PC-3 (cell line): Measurements from ENCODE around the gene FAM43B. TPM values are rescaled to one million over a fixed set of nuclear protein-coding genes. Genes with fewer than 3 reads are reported as not detected.
A peak's percentile ranks its signal among the peaks of the same experiment; 100 is the strongest.
"Not testable (repeated sequence)": the region's sequence is repeated elsewhere in the genome, so short reads cannot be mapped to it uniquely, and the experiment has no call there.

Experiments used
- ATAC-seq: fragments of 200-7000 bp; cut with Tn5 transposase; 2 replicates; pipeline ENCODE4 v1.9.1; 2020; ENCODE audit warnings: mild to moderate bottlenecking, moderate library complexity
- BruUV-seq: library from RNA; stranded (reverse); fragments of 400-500 nt; replicated peaks from 2 replicates; lab custom pipeline; 2021; lab: Mats Ljungman, UMichigan
- CTCF ChIA-PET: fragments of 300-600 bp; sonication (Branson Sonifier 250); formaldehyde crosslinking; loops from one replicate; lab custom pipeline; 2022; ENCODE audit warnings: antibody characterized with exemption; lab: Charles Lee
- POLR2A ChIA-PET: fragments of 300-600 bp; sonication (Branson Sonifier 250); formaldehyde crosslinking; loops from one replicate; lab custom pipeline; 2022; ENCODE audit warnings: antibody characterized with exemption; ENCODE audit not compliant: unreplicated experiment; lab: Charles Lee
- DNase-seq: peaks from one replicate; pipeline ENCODE4 v3.0.0-alpha.2; 2015
- H2AFZ ChIP-seq: fragments of 300-600 bp; sonication (generic); 2 replicates; pipeline ENCODE4 v1.6.0; 2016; ENCODE audit warnings: antibody characterized with exemption, low read length
- H3F3A ChIP-seq: fragments of 300-600 bp; sonication (generic); one replicate; pipeline ENCODE4 v1.6.0; 2017; ENCODE audit warnings: antibody characterized with exemption, low read length, control low read depth, mild to moderate bottlenecking; ENCODE audit not compliant: unreplicated experiment
- H3K27ac ChIP-seq: fragments of 300-600 bp; sonication (generic); 2 replicates; pipeline ENCODE4 v1.5.1; 2016; ENCODE audit warnings: mild to moderate bottlenecking, low read length
- H3K27me3 ChIP-seq: fragments of 300-600 bp; sonication (generic); 2 replicates; pipeline ENCODE4 v1.6.1; 2016; ENCODE audit warnings: low read length, mixed read lengths
- H3K36me3 ChIP-seq: fragments of 300-600 bp; sonication (generic); 2 replicates; pipeline ENCODE4 v1.6.1; 2016; ENCODE audit warnings: low read depth, mixed run types, low read length, mixed read lengths
- H3K4me1 ChIP-seq: fragments of 300-600 bp; sonication (generic); 2 replicates; pipeline ENCODE4 v1.5.1; 2016; ENCODE audit warnings: low read length; ENCODE audit not compliant: insufficient read depth
- H3K4me2 ChIP-seq: fragments of 300-600 bp; sonication (generic); 2 replicates; pipeline ENCODE4 v1.6.0; 2016; ENCODE audit warnings: low read length
- H3K4me3 ChIP-seq: fragments of 300-600 bp; sonication (generic); 2 replicates; pipeline ENCODE4 v1.5.1; 2016; ENCODE audit warnings: mild to moderate bottlenecking, low read length, mixed read lengths
- H3K79me2 ChIP-seq: fragments of 300-600 bp; sonication (generic); 2 replicates; pipeline ENCODE4 v1.6.1; 2017; ENCODE audit warnings: low read length, mixed read lengths
- H3K9ac ChIP-seq: fragments of 300-600 bp; sonication (generic); 2 replicates; pipeline ENCODE4 v1.6.0; 2016; ENCODE audit warnings: mild to moderate bottlenecking, low read length
- H3K9me2 ChIP-seq: fragments of 300-600 bp; sonication (generic); replicated peaks from 2 replicates; pipeline ENCODE4 v1.6.1; 2016; ENCODE audit warnings: mixed run types, low read length, mixed read lengths
- H3K9me3 ChIP-seq: fragments of 300-600 bp; sonication (generic); 2 replicates; pipeline ENCODE4 v1.6.1; 2016; ENCODE audit warnings: low read length, mixed read lengths
- H4K20me1 ChIP-seq: fragments of 300-600 bp; sonication (generic); 2 replicates; pipeline ENCODE4 v1.6.1; 2016; ENCODE audit warnings: low read length, mixed read lengths
- EZH2 ChIP-seq: fragments of 300-600 bp; sonication (generic); IDR thresholded peaks from one replicate; pipeline ENCODE4 v1.6.1; 2017; ENCODE audit warnings: antibody characterized with exemption, mild to moderate bottlenecking, low read length; ENCODE audit not compliant: unreplicated experiment
- EZH2phosphoT487 ChIP-seq: fragments of 300-600 bp; sonication (generic); IDR thresholded peaks from 2 replicates; pipeline ENCODE4 v1.6.1; 2018; ENCODE audit warnings: mild to moderate bottlenecking, antibody characterized with exemption, low read length, borderline replicate concordance
- intact Hi-C: fragments of 100-400 bp; cut with micrococcal nuclease; formaldehyde crosslinking; loops from 2 replicates; pipeline ENCODE4 v1.9.0; 2023
- total RNA-seq: library from RNA; depleted of rRNA; stranded (reverse); fragments of >200 nt; gene quantifications from 2 replicates; pipeline ENCODE4 v1.2.3, GENCODE V29; 2014
- TF ChIP-seq, protein P1 (sequence below): fragments of 300-600 bp; sonication (generic); conservative IDR thresholded peaks from 2 replicates; pipeline ENCODE4 v1.5.1; 2017; ENCODE audit warnings: antibody characterized with exemption, low read depth, mild to moderate bottlenecking, low read length

Gene FAM43B
- total RNA-seq, 1 experiment from 2014 or later = 0.11 TPM

DNA sequence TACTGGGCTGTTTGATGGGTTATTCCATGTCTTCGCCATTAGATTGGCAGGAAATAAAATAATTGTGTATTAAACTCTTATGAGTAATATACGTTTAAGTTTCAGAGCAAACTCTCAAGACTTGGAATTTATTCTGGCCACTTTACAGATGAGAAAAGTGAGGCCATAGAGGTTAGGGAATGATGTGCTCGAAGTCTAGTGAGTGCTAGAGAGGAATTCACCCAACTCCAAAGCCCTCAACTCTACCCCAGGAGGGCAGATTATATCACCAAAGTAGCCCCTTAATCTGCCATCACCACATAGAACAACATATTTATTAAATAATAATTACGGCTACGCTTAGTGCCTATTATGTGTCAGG, 44.0 kb upstream of the FAM43B start:
- Histone ChIP-seq H3K4me1 (peaks cover 32% of the 10 kb centered on the region), H3K9me3 (no peaks in the 10 kb centered on the region), H3K4me2 (peak overlapping the region; percentile 88), H3K27ac (peak overlapping the region; percentile 82; the same call in 1 of the 2 replicates), H4K20me1 (no peaks in the 10 kb centered on the region), H3K79me2 (peaks cover 45% of the 10 kb centered on the region), H3K4me3 (peak overlapping the region; percentile 91), H3F3A (peaks cover 5% of the 10 kb centered on the region), H3K27me3 (no peaks in the 10 kb centered on the region), H3K36me3 (peaks cover 2% of the 10 kb centered on the region; the same call in 1 of the 2 replicates), H2AFZ (peak overlapping the region; percentile 95), H3K9me2 (no peaks in the 10 kb centered on the region), H3K9ac (peak overlapping the region; percentile 92)
- no peak for TF ChIP-seq EZH2
- TF ChIP-seq, protein P1, sequence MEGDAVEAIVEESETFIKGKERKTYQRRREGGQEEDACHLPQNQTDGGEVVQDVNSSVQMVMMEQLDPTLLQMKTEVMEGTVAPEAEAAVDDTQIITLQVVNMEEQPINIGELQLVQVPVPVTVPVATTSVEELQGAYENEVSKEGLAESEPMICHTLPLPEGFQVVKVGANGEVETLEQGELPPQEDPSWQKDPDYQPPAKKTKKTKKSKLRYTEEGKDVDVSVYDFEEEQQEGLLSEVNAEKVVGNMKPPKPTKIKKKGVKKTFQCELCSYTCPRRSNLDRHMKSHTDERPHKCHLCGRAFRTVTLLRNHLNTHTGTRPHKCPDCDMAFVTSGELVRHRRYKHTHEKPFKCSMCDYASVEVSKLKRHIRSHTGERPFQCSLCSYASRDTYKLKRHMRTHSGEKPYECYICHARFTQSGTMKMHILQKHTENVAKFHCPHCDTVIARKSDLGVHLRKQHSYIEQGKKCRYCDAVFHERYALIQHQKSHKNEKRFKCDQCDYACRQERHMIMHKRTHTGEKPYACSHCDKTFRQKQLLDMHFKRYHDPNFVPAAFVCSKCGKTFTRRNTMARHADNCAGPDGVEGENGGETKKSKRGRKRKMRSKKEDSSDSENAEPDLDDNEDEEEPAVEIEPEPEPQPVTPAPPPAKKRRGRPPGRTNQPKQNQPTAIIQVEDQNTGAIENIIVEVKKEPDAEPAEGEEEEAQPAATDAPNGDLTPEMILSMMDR = no peak
- no peak for TF ChIP-seq EZH2phosphoT487
- intact Hi-C loops = no loop called here
- CTCF ChIA-PET = no interaction called here
- TSS peak; percentile 95 for BruUV-seq
- DNase-seq (no peak), ATAC-seq (no peak)
- POLR2A ChIA-PET = no interaction called here

DNA sequence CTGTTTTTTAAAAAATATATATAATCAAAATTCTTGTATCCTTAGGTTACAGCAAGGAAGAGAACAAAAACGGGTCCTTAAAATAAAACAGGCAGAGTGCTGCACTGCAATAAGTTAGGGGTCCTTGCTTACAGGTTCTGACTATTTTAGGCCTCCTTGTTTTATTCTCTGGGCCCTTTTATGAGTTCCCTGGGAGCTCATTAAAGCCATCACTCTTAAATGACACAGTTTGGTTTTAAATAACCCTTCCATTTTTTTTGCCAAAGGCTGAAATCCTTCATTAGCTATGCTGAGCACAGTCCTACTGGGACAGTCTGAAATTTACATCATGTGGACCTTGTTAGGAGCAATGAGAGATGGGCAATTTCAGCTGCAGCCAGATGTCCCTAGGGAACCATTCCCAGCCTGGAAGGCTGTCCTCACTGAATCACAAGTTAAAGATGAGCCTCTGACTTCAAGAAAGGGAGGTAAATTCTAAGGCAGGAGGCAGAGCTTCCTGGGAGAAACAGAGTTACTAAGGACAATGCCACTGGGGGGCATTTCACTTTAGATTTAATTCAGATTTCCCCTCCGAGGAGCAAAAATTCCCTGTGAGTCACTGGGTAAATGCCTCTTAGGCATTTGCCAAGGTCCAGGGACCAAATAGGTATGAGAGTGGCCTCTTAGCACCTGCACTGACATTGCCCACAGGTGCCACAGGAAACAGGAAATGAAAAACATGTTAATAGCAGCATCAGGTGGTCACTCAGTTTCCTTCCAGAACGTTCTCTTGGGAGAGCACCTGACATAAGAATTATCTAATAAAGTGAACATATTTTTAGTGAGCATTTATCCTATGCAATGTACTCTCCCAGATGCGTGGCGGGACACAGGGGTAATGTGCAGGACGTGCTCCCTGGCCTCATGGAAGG, 40.6 kb upstream of the FAM43B start:
- no TSS peak for BruUV-seq
- Histone ChIP-seq H3K27ac (peak overlapping the region; percentile 44), H3F3A (peaks cover 5% of the 10 kb centered on the region), H3K9me3 (no peaks in the 10 kb centered on the region), H2AFZ (0 out of 2 replicates have a peak overlapping the region, but pooled peaks have one; percentile 45), H3K9ac (no peak overlapping the region), H3K36me3 (no peaks in the 10 kb centered on the region), H4K20me1 (no peaks in the 10 kb centered on the region), H3K4me2 (0 out of 2 replicates have a peak overlapping the region, but pooled peaks have one; percentile 11), H3K27me3 (no peaks in the 10 kb centered on the region), H3K9me2 (no peaks in the 10 kb centered on the region), H3K79me2 (peaks cover 11% of the 10 kb centered on the region), H3K4me1 (peaks cover 14% of the 10 kb centered on the region), H3K4me3 (no peak overlapping the region)
- DNase-seq = peak; percentile 70
- ATAC-seq = 0 out of 2 replicates have a peak, but pooled peaks have one; percentile 10
- intact Hi-C loops = no loop called here
- no peak for TF ChIP-seq EZH2
- TF ChIP-seq, protein P1 = peak; percentile 23; the same call in 1 of the 2 replicates
- POLR2A ChIA-PET = no interaction called here
- CTCF ChIA-PET = interaction anchor here (0.9 kb wide), 1 partner anchor 26 kb away, joined by 3 read pairs; no protein-coding TSS in a partner anchor

DNA sequence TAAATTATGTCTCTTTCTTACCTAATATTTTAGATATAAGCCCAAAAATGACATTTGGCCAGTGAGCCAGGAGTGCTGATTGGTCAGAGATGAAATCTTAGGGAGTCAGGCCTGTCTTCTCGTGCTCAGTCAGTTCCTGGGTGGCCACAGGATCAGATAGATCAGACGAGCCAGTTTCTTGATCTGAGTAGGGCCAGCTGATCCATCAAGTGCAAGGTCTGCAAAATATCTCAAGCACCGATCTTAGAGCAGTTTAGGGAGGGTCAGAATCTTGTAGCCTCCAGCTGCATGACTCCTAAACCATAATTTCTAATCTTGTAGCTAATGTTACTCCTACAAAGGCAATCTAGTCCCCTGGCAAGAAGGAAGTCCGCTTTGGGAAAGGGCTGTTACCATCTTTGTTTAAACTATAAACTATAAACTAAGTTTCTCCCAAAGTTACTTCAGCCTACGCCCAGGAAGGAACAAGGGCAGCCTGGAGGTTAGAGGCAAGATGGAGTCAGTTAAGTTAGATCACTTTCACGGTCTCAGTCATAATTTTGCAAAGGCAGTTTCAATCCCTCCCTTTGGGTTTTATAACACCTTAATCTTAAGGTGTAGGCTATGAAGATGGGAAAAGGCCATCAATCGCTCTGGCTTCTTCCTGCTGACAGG, 32.6 kb upstream of the FAM43B start:
- ATAC-seq, H3K27me3 ChIP-seq, POLR2A ChIA-PET, H3F3A ChIP-seq, H3K9me2 ChIP-seq, H3K4me1 ChIP-seq, H3K9ac ChIP-seq, BruUV-seq, H3K79me2 ChIP-seq, CTCF ChIA-PET, H3K4me3 ChIP-seq, H3K36me3 ChIP-seq, H2AFZ ChIP-seq, H3K9me3 ChIP-seq, H3K27ac ChIP-seq, H4K20me1 ChIP-seq, H3K4me2 ChIP-seq, DNase-seq: not testable (repeated sequence)
- intact Hi-C loops = loop anchor here (5.0 kb wide), 1 partner anchor 68 kb away; the partner anchor contains the start of gene CDA
